NOMO-1 treated with dmso at 0.1 percent for 144 hours (cell line): ENCODE measurements around the gene CTU2.

Source experiments
- DNase-seq: peaks from one replicate; lab custom pipeline; 2025; ENCODE audit not compliant: unreplicated experiment; lab: John Stamatoyannopoulos, UW

Gene CTU2

DNA sequence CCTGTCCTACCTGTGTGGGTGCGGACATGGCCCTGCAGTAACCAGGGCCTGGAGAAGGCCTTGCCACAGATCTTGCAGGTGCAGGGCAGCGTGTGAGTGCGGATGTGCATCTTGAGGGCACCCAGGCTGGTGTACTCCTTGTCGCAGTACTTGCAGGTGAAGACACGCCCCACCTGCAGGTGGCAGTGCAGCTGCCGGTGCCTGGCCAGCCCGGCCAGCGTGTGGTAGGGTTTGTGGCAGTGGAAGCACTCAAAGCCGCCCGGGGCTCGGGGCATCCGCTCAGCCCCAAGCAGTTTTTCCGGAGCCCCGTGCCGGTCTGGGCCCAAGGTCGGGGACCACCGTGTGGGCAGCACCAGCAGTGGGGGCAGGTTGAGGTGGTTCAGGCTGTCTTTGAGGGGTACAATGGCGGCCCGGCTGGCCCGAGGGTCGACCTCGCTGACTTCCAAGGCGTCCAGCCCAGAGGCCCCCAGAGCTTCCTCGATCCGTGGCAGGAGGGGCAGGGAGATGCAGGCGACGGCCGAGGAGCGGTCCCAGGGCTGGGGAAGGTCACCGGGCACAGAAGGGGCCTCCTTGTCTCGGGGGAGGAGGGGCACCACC is 25.1 kb upstream of the CTU2 start:
- DNase-seq: peak; percentile 2

DNA sequence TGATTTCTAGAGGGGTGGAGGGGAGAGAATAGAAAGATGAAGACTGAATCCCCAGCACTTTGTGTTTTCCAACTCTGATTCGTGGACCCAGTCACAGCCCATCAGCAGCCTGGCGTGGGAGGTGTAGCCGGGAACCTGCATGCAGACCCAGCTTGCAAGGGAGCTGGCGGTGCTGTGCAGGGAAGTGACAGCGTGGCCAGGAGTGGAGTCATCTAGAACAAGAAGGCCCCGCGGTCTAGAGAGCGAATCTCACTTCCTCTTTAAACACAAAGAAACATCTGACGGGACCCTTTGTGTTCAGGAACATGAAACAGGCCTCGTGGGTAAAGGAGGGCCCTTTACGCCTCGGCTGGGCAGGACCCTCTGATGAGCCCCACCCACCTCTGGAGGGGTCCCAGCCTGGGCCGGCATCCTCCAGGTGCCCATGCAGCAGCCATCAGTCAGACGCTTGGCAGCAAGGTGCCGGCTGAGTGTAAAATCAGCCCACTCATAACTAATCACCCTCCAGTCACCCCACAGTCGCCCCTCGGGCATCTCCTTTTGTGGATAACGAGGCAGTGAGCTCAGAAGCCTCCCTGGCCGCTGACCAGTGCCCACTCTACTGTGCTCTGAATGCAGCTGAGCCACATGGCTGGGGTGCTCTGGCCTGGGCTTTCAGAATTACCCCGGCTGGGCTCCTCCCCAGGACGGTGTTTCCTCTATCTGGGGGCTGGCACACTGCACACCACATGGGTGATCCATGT is 24.4 kb upstream of the CTU2 start:
- DNase-seq: peak; percentile 86

DNA sequence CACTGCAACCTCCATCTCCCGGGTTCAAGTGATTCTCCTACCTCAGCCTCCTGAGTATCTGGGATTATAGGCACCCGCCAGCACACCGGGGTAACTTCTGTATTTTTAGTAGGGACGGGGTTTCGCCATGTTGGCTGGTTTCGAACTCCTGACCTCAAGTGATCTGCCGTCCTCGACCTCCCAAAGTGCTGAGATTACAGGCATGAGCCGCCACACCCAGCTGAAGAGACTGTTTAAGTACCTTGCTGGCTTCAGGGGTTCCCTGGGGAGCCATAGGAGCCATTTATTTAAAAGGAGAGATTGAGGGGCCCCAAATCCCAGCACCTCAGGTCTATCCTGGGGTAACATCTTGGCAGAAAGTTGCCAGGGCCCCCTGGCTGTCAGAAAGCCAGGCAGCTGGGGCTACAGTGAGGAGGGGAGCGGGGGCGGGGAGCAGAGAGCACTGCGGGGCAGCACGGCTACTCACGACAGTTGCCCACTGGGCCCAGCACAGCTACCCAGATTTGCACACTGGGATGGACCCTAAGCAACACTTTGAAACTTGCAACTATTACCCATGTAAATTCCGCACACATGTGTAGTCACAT is 21.6 kb upstream of the CTU2 start:
- no peak for DNase-seq

DNA sequence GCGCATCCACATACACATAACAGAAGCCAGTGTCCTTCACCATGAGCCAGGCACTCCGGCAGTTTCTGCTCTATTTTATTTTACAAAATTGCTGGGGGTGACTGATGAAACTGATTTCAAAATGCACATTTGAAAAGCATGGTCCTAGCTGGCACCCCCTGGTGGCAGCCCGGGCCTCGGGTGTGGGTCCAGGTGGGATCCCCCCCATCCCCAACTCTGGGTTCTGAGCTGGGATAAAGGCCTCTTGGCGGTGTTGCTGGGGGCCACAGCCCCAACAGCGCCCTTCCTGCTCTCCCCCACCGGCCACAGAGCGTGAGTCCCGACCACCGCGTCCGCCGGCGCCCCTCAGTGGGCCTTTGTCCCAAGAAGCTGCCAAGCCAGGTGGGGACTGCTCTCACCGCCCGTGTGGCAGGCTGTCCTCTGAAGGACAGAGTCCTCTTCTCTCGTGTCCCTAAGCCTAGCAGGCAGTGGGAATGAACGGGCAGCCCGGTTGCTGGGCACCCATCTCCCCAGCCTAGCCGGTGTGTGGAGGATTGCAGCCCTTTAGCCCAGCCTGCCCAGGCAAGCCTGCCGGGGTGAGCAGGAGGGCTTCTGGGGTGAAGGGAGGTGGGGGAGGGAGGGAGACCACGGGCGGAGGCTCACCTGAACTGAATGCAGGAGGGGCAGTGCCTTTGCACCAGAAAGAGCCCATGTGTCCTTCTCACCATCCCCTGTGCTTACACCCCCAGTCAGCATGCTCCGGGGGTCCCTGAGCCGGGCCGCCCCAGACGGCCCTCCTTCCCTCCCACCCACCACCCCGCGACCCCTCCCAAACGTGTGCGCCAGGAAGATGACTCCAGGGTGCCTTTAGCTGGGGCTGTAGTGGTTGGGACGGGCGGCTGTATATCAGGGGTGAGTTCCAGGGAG is 20.9 kb upstream of the CTU2 start:
- peak; percentile 60 for DNase-seq

DNA sequence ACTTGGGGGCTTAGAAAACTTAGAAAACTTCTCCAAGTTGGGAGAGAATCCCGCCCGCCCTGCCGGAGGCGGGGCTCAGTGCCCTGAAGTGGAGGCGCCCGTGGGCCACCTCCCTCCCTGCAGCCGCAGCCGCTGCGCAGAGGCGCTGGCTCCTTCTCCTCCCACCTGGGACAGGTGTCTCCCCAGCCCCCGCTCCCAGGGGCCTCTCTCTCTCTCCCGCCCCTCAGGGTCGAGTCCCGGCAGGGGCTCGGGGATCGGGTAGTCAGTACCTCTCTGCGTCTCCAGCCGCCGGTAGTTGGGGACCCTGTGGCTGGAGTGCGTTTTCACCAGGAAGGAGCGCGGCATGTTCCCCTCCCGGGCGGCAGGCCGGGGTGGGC is 20.3 kb upstream of the CTU2 start:
- no peak for DNase-seq

DNA sequence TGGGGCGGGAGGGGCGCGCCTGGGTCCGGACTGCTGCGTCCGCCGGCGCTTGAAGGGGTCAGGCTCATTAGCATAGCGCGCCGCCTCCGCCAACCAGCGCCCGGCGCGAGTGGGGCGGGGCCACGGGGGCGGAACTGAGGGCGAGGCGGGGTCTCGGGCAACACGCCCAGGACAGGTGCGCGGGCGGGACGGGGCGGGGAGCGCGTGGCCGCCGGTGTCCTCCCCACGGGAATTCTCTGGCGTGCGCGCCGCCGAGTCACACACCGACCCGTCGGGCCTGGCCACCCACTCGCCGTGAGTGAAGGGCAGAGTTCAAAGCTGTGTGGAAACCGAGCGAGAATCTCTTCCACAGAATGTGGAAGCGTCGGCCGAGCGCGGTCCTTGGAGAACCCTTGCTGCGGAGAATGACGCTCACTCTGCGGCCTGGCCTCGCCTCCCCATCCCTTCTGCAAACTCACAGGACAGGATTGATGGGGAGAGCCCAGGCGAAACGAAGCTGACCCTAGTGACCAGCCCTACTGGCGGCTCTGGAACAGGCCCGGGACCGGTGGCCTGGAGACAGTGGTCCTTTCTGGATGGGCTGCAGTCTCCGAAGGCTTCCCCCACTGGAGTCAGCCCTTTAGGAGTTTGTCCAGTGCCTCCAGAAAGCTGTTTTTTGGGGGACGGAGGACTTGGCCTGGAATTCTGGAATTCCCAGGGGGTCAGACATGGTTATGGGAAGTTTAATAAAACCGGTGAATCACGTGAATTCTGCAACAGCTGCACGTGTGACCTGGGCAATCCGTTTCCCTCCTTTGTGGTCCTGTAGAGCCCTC is 19.7 kb upstream of the CTU2 start, which contains the start of gene SNAI3:
Gene SNAI3, minus strand, starts transcription at position 69 of the 815 bp plus-strand sequence. CDS start 101 bp downstream, outside the sequence.
- DNase-seq: peak; percentile 66

DNA sequence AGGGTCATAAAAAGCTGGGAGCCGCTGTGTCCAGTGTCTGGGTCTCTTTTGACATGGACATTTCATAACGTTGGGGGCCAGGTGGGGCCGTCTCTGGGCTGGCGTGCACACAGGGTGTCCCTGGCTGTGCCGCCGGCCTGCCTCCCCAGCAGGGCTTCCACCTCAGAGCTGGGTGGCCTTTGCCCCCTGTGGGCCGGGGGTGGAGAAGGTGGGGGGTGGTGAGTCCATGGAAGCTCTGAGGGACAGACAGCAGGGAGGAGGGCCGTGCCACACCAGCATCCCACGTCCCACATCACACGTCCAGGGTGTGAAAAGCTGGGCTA is 19.1 kb upstream of the CTU2 start:
- DNase-seq: no peak

DNA sequence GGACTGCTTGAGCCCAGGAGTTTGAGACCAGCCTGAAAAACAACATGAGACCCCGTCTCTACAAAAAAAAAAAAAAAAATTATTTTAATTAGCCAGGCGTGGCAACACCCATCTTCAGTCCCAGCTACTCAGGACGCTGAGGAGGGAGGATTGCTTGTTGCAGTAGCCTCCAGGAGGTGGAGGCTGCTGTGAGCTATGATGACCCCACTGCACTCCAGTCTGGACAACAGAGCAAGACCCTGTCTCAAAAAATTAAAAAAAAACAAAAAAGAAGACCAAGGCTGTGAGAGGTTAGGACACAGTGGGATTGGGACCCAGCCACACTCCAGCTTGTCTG is 18.7 kb upstream of the CTU2 start:
- DNase-seq: no peak

DNA sequence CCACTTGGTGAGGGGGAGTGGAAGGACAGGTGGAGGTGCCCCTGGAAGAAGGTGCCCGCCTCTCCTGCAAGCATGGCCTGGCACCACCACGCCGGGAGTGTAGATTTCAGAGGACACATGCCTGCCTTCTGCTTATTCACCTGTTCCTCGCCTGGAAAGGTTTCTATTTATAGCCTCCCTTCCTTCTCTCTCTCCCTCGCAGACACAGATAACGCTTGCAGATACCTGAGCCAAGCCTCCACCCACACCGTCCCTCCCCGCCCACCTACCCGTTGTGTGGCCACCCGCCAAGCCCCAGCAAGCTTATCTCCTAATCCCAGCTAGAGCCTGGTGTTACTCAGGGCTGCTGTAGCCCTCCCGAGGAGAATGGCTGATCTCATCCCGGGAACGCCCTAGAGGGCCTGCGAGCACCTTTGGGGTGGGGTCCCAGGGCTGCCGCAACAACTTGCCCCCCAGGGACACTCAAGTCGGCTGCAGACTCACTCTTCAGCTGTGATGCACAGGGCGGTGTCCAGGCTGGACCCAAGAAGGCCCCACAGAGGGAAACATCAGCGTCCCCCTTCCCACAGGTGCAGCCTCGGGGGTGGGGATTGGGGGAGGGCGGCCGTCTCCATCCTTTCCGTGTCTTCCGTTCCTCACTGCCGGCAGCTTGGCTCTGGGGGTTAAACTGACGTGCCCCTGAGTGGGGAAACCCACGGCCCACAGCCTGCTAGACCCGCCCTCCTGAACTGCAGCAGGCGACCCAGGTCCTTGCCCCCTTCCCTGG is 18.1 kb upstream of the CTU2 start:
- DNase-seq: no peak

DNA sequence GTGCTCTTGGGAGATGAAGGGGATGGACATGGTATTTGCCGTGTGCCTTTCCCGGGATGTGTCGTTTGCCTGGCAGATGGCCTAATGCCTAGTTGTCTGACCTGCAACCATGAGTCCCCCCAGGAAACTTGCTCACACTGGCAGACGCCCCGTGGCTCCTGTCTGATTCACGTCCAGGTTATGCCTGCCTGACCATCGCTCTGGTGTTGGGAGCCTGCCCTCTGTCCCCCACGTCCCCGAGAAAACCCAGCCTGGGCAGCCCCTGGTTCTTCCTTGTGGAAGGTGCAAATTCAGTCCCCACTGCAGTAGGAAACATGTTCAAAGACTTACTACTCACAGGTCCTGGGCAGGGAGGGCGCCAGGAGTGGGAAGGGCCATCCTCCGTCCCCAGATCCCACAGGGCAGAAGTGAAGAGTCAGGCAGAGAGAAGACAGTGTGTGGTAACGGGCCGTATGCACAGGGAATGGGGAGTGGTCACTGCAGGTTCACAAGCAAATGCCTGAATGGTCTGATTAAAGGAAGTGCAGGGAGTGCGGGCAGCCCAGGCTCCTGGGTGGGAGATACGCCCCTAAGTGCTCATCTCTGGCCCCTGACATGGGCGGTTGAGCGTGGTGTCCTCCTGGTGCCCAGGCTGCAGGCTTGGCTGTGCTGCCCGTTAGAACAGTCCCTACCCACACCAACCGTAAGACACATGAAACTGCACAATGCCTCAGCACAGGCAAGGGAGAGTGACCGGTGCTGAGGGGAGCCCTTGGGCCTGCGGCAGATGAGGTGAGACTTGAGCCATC is 15.8 kb upstream of the CTU2 start:
- DNase-seq: no peak

DNA sequence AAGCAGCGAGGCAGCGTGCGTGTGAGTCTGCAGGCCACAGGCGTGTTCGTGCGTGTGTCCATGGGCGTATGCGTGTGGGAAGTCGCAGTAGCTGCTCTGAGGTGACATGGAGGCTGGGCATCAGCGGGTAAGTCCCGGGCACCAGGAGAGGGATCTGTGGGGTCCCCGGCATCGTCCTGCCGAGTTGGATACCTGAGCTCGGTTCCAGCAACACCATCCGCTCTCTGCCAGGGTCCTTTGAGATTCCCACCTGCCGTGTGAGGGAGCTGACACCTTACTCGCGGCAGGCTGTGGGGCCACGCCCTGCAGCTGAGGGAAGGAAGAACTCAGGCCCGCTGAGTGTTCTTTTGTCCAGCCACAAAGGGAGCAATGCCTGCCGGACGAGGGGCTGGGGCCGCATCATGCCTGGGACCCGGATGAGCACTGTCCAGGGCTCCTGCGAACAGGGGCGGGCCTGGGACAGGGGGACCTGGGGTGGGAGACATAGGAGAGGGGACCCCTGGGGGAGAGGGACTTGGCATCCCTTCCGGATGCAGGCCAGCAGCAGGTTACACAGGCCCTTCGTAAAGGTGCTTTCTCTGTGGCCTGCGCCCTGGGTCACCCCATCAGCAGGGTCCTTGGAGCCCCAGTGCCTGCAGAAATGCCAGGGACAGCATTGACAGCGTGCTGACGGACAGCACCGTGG is 15.0 kb upstream of the CTU2 start:
- DNase-seq: no peak

DNA sequence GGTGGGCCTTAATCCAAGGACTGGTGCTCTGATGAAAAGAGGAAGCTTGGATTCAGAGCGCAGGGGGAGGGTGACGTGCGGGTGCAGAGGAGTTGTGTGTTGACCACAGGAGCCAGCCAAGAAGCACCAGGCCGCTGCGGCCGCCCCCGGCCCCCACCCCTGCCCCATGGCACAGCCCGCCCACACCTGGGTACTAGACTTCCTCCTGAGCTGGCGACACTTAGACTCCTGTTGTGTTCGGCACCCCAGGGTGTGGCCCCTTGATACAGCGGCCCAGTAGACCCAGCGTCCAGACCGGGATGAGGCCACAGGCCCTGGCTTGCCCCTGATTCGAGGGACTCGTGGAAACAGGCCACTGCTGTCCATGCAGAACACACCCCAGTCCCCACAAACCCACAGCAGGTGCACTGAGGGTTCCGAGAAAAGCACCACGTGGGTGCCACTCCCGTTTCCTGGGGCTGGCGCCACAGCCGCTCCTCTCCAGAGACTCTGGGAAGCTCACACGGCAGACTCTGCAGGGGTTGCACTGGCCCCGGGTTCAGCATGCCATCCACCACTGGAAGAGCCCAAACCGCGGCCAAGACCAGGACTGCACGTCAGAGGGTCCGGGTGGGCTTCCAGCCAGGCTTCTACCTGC is 14.3 kb upstream of the CTU2 start:
- peak; percentile 78 for DNase-seq

DNA sequence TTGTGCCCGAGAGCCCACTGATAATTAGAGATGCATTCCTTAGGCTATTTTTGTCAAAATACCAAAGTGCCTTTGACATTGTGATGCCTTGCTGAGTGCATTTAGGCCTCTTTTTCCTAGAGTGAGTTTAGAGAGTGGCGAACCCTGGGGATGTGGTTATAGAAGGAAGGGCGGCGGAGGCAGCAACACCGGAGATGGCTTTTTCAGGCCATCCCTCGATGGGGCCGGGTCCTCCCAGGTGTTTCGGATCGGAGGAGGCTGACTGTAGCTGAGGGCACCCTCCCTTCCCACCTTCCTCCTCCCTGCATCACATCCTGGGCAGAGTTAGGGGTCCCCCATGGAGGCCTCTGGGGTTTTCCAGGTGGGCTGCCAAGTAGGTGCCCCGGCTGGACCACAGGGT is 13.4 kb upstream of the CTU2 start:
- no peak for DNase-seq

DNA sequence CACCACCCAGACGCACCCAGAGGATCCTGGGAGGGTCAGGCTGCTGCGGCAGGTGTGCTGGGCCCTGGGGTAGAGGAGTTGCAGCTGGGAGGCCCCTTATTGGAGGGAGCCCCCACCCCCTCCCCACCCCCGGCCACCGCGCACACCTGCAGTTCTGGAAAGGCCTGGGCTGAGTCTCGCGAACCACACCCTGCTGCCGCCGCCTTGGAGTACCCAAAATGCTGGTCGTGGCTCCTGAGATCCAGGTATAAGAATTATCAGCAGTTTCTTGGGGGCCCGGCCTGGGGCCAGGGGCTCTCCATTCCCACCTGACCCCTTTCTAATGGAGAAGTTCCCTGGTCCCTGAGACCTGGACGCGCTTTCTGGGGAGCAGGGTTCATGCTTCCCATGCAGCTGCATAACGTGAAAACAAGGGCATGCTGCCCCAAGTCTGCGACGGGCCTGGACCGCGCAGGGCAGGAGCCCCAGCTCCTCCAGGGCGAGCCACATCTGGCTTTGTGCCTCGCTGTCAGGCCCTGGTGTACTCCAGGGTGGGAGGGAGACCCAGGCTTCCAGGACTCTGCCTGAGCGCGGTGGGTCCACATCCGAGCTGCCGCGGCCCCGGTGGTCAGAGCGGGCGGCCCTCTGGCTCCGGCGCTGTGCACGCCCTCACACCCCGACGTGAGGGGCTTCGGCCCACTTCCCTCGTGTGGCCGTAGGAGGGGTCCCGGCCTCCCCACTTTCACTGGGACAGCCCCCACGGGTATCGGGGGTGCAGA is 12.7 kb upstream of the CTU2 start:
- no peak for DNase-seq

DNA sequence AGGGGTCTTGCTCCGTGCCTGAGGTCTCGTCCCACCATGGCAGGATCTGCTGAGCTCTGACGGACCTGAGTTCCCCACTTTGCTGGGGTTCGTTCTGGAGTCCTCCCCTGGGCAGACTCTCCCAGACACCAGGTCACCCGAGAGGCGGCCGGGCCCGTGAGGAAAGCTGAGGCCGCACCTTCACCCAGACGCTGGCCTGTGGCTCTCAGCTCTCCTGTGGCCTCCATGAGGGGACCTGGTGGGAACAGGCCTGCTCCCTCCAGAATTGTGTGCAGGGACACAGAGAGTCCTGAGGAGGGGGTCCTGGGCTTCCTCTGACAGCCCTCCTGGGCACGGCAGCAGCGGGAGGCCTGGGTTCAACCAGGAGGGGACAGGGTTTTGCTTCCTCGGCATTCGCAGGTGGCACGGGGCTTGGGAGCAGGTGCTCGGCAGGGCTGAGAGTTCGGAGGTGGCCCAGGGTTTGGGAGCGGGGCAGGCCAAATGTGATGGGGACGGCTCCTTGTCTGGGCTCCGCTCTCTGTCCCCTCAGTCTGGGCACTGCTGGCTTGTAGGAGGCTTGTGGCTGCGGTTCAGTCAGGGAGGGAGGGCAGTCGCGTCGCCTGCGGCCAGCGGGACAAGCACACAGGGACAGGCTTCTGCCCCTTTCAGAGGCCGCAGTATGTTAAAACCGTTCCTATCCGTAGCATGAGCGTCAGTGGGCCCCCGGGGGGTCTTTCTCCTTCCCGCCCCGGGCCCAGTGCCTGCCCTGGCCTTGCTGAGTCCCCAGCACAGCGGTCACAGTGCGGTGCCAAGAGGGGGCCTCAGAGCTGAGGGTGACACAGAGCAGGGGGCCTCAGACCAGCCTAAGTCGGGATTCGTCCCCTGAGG is 11.8 kb upstream of the CTU2 start:
- DNase-seq: no peak

DNA sequence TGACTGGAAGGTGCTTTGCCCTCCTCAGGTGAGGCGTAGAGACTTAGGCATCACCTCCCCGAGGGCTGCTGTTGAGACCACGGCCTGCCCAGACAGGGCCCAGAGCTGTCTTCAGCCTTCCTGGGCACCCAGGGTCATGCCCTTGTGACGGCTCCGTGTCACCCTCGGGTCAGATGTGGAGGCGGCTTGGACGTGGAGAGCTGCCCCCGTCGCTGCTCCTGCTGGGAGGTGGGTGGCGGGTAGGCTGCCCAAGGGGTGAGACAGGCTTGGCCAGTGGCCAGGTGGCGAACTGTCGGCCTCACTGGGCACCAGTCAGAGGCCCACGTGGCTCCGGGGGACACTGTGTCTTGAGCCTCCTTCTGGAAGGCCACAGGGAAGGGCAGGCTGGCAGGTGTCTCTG is 11.1 kb upstream of the CTU2 start:
- no peak for DNase-seq

DNA sequence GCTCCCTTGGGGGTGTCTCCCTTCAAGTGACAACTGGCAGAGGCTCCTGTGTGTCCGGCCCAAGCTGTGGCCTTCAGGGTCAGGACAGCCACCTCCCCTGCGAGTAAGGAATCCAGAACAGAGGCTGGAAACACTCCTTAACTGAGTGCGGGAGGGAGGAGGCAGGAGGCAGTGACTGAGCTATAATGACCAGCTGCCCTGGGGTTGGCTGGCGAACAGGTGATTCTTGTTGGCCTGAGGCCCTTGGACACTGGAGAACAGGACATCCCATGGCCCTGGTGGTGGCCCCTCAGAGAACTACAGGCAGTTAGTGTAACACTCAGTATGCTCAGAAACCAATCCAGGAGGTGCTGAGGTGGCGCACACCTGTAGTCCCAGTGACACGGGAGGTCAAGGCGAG is 10.6 kb upstream of the CTU2 start:
- no peak for DNase-seq
